ENCODE measurements around the gene SAAL1.

The SAAL1 gene

GRCh38 chr11:18081551-18081950 lies 24.3 kb downstream of the SAAL1 start:
- no peak for DNase-seq (ENCODE audit: low spot score)

- peak; percentile 16 for DNase-seq (ENCODE audit: low spot score)
These were observed 25.4 kb downstream of the SAAL1 start for GRCh38 chr11:18080451-18080850.

GRCh38 chr11:18078909-18079308 lies 27.0 kb downstream of the SAAL1 start:
- no peak for DNase-seq (ENCODE audit: low spot score)

GRCh38 chr11:18075444-18075843 lies 30.4 kb downstream of the SAAL1 start:
- DNase-seq (ENCODE audit: low spot score) = no peak

GRCh38 chr11:18071098-18071705 lies 34.7 kb downstream of the SAAL1 start:
- no peak for DNase-seq (ENCODE audit: low spot score)

GRCh38 chr11:18067372-18067771 lies 38.5 kb downstream of the SAAL1 start:
- no peak for DNase-seq (ENCODE audit: low spot score)

GRCh38 chr11:18066626-18067025 lies 39.3 kb downstream of the SAAL1 start:
- DNase-seq (ENCODE audit: low spot score) = no peak

- DNase-seq (ENCODE audit: low spot score) = no peak
These were observed 40.3 kb downstream of the SAAL1 start for GRCh38 chr11:18065572-18065971.

- DNase-seq (ENCODE audit: low spot score) = no peak
These were observed 41.3 kb downstream of the SAAL1 start for GRCh38 chr11:18064450-18065054.

- no peak for DNase-seq (ENCODE audit: low spot score)
These were observed 41.9 kb downstream of the SAAL1 start for GRCh38 chr11:18063862-18064434.

- no peak for DNase-seq (ENCODE audit: low spot score)
These were observed 42.8 kb downstream of the SAAL1 start for GRCh38 chr11:18063125-18063524.

- DNase-seq (ENCODE audit: low spot score) = no peak
These were observed 44.5 kb downstream of the SAAL1 start for GRCh38 chr11:18061351-18061750.

GRCh38 chr11:18056561-18057181 lies 49.2 kb downstream of the SAAL1 start:
- no peak for DNase-seq (ENCODE audit: low spot score)

GRCh38 chr11:18054511-18055103 lies 51.3 kb downstream of the SAAL1 start:
- no peak for DNase-seq (ENCODE audit: low spot score)

GRCh38 chr11:18050848-18051247 lies 55.0 kb downstream of the SAAL1 start:
- no peak for DNase-seq (ENCODE audit: low spot score)

- no peak for DNase-seq (ENCODE audit: low spot score)
These were observed 59.6 kb downstream of the SAAL1 start, which contains the start of gene TPH1 for GRCh38 chr11:18046116-18046777. Gene TPH1 (minus strand): TSS chr11:18046269. CDS start chr11:18040762, 5,507 bp downstream.

- DNase-seq (ENCODE audit: low spot score) = no peak
These were observed 69.4 kb downstream of the SAAL1 start for GRCh38 chr11:18036456-18036855.
